Heart left ventricle (tissue), 13 donors: ENCODE data around the gene GZMH.

Experiments
- POLR2A ChIP-seq, 2 donors: fragments of 450-650 bp; IDR thresholded peaks; one replicate each; pipeline ENCODE4 v1.6.1; 2017; ENCODE audit warnings: antibody characterized with exemption in 2 of 2, mild to moderate bottlenecking in 2 of 2, moderate library complexity in 2 of 2
- TF ChIP-seq, protein P1 (sequence below), 12 donors: fragments of 200-600 bp; sonication (generic) in 4 of 12; IDR thresholded peaks; one replicate each; pipeline versions ENCODE4 v1.5.0 to v1.8.0; 2018 to 2022; ENCODE audit warnings: antibody characterized with exemption in 12 of 12, mild to moderate bottlenecking in 5 of 12
- donor health status: ischemic (EF 13 %, LVEDD 7.1; RV severe dilation, severe dysfunction).
- donor health status: DM: no; HTN: yes; CAD: no.
- donor health status: DM: no; HTN: no; CAD: no.
- donor health status: ischemic (EF 25% LVEDD 6.9; RV normal size, moderate dysfunction).
- donor health status: ischemic (EF 25% LVEDD 5.7; RV mildly dilated, moderate dysfunction).
- donor health status: ischemic (EF 35%, LVEDD 5.7; RV mildly dilated, moderate dysfunction).
- donor health status: nonischemic (EF 11% LVEDD 7.7; RV severe dilation, severe dysfunction).
- donor health status: DM: yes; HTN: yes; CAD: no.
- donor health status: PGD.
- donor health status: ischemic (EF 29% LVEDD 5.4; RV normal size, mild dysfunction).
- donor health status: nonischemic (EF 23%, LVEDD 6.1; RV moderate dilation, normal function).

DNA sequence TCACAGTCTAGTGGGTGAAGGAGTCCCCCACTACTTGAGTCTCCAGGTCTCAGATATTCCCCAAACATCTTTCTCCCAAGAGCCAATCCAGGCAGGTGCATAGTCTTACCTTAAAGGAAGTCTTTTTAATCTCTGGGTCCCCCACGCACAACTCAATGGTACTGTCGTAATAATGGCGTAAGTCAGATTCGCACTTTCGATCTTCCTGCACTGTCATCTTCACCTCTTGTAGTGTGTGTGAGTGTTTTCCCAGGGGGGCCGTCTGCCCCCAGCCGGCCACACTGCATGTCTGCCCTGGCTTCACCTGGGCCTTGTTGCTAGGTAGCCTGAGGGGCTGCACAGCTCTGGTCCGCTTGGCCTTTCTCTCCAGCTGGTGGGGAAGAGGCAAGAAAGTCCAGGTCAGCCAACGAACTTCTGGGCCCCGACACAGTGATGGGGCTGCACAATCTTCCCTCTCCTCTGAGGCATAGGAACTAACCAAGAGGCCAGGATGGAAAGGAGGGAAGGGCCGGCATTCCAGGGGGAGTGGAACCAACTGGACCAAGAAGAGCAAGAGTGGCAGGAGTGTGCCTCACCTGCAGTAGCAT, 22.4 kb upstream of the GZMH start:
- TF ChIP-seq, protein P1, sequence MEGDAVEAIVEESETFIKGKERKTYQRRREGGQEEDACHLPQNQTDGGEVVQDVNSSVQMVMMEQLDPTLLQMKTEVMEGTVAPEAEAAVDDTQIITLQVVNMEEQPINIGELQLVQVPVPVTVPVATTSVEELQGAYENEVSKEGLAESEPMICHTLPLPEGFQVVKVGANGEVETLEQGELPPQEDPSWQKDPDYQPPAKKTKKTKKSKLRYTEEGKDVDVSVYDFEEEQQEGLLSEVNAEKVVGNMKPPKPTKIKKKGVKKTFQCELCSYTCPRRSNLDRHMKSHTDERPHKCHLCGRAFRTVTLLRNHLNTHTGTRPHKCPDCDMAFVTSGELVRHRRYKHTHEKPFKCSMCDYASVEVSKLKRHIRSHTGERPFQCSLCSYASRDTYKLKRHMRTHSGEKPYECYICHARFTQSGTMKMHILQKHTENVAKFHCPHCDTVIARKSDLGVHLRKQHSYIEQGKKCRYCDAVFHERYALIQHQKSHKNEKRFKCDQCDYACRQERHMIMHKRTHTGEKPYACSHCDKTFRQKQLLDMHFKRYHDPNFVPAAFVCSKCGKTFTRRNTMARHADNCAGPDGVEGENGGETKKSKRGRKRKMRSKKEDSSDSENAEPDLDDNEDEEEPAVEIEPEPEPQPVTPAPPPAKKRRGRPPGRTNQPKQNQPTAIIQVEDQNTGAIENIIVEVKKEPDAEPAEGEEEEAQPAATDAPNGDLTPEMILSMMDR (IDR thresholded peaks at IDR 0.05), result no peak
- TF ChIP-seq POLR2A (IDR thresholded peaks at IDR 0.05), result no peak
